Nephron progenitor cell (in vitro differentiated cells): ENCODE data around the gene SULT6B1.
A peak's percentile ranks its signal among the peaks of the same experiment; 100 is the strongest.

Source experiments
- DNase-seq: peaks from one replicate; pipeline ENCODE4 v3.0.0; 2021
- H3K27ac Mint-ChIP-seq: 2 replicates; pipeline ENCODE4 v1.8.0; 2021; ENCODE audit warnings: mild to moderate bottlenecking, moderate library complexity, mixed read lengths
- H3K27me3 Mint-ChIP-seq: 2 replicates; pipeline ENCODE4 v1.8.0; 2021; ENCODE audit warnings: mild to moderate bottlenecking, low read depth, mixed read lengths; ENCODE audit not compliant: poor library complexity
- H3K36me3 Mint-ChIP-seq: 2 replicates; pipeline ENCODE4 v1.8.0; 2021; ENCODE audit warnings: low read depth, mixed read lengths
- H3K4me1 Mint-ChIP-seq: 2 replicates; pipeline ENCODE4 v1.8.0; 2021; ENCODE audit warnings: mixed read lengths
- H3K4me3 Mint-ChIP-seq: 2 replicates; pipeline ENCODE4 v1.8.0; 2021; ENCODE audit warnings: mild to moderate bottlenecking, moderate library complexity, mixed read lengths
- H3K9me3 Mint-ChIP-seq: 2 replicates; pipeline ENCODE4 v1.8.0; 2021; ENCODE audit warnings: mild to moderate bottlenecking, moderate library complexity, mixed read lengths
- CTCF ChIP-seq: fragments of 200-600 bp; sonication (generic); IDR thresholded peaks from 2 replicates; pipeline ENCODE4 v1.5.0; 2021; ENCODE audit warnings: antibody characterized with exemption

The SULT6B1 gene, protein sequence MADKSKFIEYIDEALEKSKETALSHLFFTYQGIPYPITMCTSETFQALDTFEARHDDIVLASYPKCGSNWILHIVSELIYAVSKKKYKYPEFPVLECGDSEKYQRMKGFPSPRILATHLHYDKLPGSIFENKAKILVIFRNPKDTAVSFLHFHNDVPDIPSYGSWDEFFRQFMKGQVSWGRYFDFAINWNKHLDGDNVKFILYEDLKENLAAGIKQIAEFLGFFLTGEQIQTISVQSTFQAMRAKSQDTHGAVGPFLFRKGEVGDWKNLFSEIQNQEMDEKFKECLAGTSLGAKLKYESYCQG

GRCh38 chr2:37188570-37188969 lies at the start of gene SULT6B1:
TSS of gene SULT6B1 (minus strand) at chr2:37188670. CDS start at chr2:37188640, 30 bp downstream.
- TF ChIP-seq CTCF = no peak

GRCh38 chr2:37232131-37232933 lies 43.9 kb upstream of the SULT6B1 start:
- H3K36me3 Mint-ChIP-seq = peaks cover 30% of the 10 kb centered on the region
- H3K9me3 Mint-ChIP-seq = no peaks in the 10 kb centered on the region
- peak; percentile 26 for DNase-seq
- H3K27me3 Mint-ChIP-seq = no peaks in the 10 kb centered on the region
- H3K27ac Mint-ChIP-seq = no peak overlapping the region
- no peak overlapping the region for H3K4me3 Mint-ChIP-seq
- H3K4me1 Mint-ChIP-seq = peaks cover 3% of the 10 kb centered on the region
- TF ChIP-seq CTCF = no peak

More at GRCh38 chr2:37188570-37188969, at the start of gene SULT6B1:
- peaks cover 6% of the 10 kb centered on the region for H3K27me3 Mint-ChIP-seq
- H3K4me3 Mint-ChIP-seq = no peak within 1 kb of the TSS
- no peak for DNase-seq
- no peaks in the 10 kb centered on the region for H3K36me3 Mint-ChIP-seq
- H3K27ac Mint-ChIP-seq = no peak within 1 kb of the TSS
- H3K4me1 Mint-ChIP-seq = no peaks in the 10 kb centered on the region
- H3K9me3 Mint-ChIP-seq = no peaks in the 10 kb centered on the region

GRCh38 chr2:37231241-37232130 lies 43.0 kb upstream of the SULT6B1 start, which contains the start of the genes CEBPZ and NDUFAF7:
TSS of gene CEBPZ (minus strand) at chr2:37231596. CDS start at chr2:37231567, 29 bp downstream.
TSS of gene NDUFAF7 (plus strand) at chr2:37231658. CDS start at chr2:37231706, 48 bp downstream.
- peak; percentile 82 for DNase-seq
- Mint-ChIP-seq H3K9me3 (no peaks in the 10 kb centered on the region), H3K4me1 (peaks cover 12% of the 10 kb centered on the region), H3K4me3 (no peak within 1 kb of the TSS), H3K27ac (no peak within 1 kb of the TSS), H3K27me3 (no peaks in the 10 kb centered on the region), H3K36me3 (peaks cover 32% of the 10 kb centered on the region)
- TF ChIP-seq CTCF = no peak

DNA sequence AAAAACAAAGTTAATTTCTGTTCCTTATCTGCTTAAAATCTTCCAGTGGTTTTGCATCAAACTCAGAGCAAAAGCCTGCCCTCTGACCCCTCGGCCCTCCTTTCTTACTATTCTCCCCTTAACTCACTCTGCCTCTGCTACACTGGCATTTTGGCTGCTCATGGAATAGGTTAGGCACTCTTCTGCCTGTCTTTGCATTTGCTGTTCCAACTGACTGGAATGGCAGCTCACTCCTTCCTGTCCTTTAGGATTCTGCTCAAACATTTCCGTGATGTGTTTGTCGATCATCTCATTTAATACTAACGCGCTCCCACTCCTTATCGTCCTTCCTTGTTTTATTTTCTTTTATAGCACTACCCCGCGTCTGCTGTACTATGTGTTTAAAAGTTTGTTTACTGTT lies 42.1 kb upstream of the SULT6B1 start:
- peaks cover 18% of the 10 kb centered on the region for H3K4me1 Mint-ChIP-seq
- H3K27ac Mint-ChIP-seq = no peak overlapping the region
- H3K4me3 Mint-ChIP-seq = no peak overlapping the region
- H3K9me3 Mint-ChIP-seq = no peaks in the 10 kb centered on the region
- peaks cover 24% of the 10 kb centered on the region for H3K36me3 Mint-ChIP-seq
- TF ChIP-seq CTCF = no peak
- peak; percentile 6 for DNase-seq
- no peaks in the 10 kb centered on the region for H3K27me3 Mint-ChIP-seq

- no peak for TF ChIP-seq CTCF
- H3K4me3 Mint-ChIP-seq = no peak overlapping the region
These were observed 40.3 kb upstream of the SULT6B1 start for GRCh38 chr2:37228788-37229187.

More at GRCh38 chr2:37228788-37229187, 40.3 kb upstream of the SULT6B1 start:
- DNase-seq = no peak
- Mint-ChIP-seq H3K36me3 (peaks cover 23% of the 10 kb centered on the region), H3K4me1 (peaks cover 26% of the 10 kb centered on the region), H3K9me3 (no peaks in the 10 kb centered on the region), H3K27ac (no peak overlapping the region), H3K27me3 (no peaks in the 10 kb centered on the region)
